ENCODE data around the gene CCNL2.

Gene CCNL2

DNA sequence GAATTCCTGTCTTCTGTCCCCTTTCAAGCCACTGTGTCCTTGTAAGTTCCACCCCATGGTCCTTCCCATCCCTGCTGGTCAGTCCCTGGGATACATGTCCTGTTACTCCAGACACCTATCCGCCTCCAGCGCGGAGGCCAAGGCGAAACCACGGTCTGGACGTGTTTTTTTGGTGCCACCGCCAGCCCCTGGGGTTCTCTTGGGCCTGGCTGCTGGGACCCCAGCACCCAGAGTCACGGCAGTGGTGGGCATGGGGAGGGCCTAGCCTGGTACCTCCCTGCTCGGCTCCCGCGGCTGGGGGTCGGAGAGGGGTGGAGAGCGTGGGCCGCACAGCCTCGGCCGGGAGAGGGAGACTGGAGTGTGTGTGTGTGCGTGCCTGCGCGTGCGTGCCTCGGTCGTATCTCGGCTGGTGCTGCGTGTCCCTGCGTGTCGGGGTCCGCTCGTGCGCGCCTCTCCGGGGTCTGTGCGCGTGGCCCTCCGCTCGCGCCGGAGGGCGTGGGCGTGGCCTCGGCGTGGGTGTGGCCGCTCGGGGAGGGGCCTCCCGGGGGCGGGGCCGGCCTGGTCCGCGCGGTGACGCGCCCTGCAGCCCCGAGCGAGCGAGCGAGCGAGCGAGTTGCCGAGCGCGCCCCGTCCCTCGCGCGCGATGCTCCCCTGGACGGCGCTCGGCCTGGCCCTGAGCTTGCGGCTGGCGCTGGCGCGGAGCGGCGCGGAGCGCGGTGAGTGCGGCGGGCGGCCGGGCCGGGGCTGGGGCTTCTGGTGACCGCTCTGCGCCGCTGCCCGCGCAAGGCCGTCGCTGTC, 36.2 kb upstream of the CCNL2 start, which contains the start of gene VWA1 (continued):
- TF ChIP-seq SCRT1 (tag by site-specific recombination; IDR thresholded peaks at IDR 0.05; ENCODE audit: borderline replicate concordance) (no peak), KLF9 (tag by site-specific recombination; IDR thresholded peaks at IDR 0.05; ENCODE audit: low read depth) (peak; percentile 93), SP3 (tag by site-specific recombination; IDR thresholded peaks at IDR 0.05) (peak; percentile 56), ZBTB7A (tag by site-specific recombination; IDR thresholded peaks at IDR 0.05; ENCODE audit: low read depth) (peak; percentile 83; the same call in 1 of the 2 replicates), GLIS1 (tag by site-specific recombination; IDR thresholded peaks at IDR 0.05) (peak; percentile 87), SP7 (tag by site-specific recombination; IDR thresholded peaks at IDR 0.05) (no peak), ZNF830 (tag by site-specific recombination; IDR thresholded peaks at IDR 0.05; ENCODE audit: low read depth) (no peak), ZNF121 (tag by site-specific recombination; IDR thresholded peaks at IDR 0.05) (no peak), SCRT2 (tag by site-specific recombination; IDR thresholded peaks at IDR 0.05) (no peak), SETDB1 (IDR thresholded peaks at IDR 0.05; ENCODE audit: insufficient read length, low read length) (no peak), ZBTB48 (tag by site-specific recombination; IDR thresholded peaks at IDR 0.05) (peak; percentile 71), ZNF747 (tag by site-specific recombination; IDR thresholded peaks at IDR 0.05) (no peak), ZNF544 (tag by site-specific recombination; IDR thresholded peaks at IDR 0.05) (no peak), ZNF791 (tag by site-specific recombination; IDR thresholded peaks at IDR 0.05) (no peak)
- TF ChIP-seq, protein P1, sequence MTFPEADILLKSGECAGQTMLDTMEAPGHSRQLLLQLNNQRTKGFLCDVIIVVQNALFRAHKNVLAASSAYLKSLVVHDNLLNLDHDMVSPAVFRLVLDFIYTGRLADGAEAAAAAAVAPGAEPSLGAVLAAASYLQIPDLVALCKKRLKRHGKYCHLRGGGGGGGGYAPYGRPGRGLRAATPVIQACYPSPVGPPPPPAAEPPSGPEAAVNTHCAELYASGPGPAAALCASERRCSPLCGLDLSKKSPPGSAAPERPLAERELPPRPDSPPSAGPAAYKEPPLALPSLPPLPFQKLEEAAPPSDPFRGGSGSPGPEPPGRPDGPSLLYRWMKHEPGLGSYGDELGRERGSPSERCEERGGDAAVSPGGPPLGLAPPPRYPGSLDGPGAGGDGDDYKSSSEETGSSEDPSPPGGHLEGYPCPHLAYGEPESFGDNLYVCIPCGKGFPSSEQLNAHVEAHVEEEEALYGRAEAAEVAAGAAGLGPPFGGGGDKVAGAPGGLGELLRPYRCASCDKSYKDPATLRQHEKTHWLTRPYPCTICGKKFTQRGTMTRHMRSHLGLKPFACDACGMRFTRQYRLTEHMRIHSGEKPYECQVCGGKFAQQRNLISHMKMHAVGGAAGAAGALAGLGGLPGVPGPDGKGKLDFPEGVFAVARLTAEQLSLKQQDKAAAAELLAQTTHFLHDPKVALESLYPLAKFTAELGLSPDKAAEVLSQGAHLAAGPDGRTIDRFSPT (tag by site-specific recombination; IDR thresholded peaks at IDR 0.05): 0 out of 2 replicates have a peak, but pooled peaks have one; percentile 33
- TF ChIP-seq, protein P2, sequence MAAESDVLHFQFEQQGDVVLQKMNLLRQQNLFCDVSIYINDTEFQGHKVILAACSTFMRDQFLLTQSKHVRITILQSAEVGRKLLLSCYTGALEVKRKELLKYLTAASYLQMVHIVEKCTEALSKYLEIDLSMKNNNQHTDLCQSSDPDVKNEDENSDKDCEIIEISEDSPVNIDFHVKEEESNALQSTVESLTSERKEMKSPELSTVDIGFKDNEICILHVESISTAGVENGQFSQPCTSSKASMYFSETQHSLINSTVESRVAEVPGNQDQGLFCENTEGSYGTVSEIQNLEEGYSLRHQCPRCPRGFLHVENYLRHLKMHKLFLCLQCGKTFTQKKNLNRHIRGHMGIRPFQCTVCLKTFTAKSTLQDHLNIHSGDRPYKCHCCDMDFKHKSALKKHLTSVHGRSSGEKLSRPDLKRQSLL (tag by site-specific recombination; IDR thresholded peaks at IDR 0.05): no peak
- TF ChIP-seq, protein P3, sequence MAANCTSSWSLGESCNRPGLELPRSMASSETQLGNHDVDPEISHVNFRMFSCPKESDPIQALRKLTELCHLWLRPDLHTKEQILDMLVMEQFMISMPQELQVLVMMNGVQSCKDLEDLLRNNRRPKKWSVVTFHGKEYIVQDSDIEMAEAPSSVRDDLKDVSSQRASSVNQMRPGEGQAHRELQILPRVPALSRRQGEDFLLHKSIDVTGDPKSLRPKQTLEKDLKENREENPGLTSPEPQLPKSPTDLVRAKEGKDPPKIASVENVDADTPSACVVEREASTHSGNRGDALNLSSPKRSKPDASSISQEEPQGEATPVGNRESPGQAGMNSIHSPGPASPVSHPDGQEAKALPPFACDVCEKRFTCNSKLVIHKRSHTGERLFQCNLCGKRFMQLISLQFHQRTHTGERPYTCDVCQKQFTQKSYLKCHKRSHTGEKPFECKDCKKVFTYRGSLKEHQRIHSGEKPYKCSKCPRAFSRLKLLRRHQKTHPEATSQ (tag by site-specific recombination; IDR thresholded peaks at IDR 0.05): 0 out of 2 replicates have a peak, but pooled peaks have one; percentile 25
- TF ChIP-seq, protein P4, sequence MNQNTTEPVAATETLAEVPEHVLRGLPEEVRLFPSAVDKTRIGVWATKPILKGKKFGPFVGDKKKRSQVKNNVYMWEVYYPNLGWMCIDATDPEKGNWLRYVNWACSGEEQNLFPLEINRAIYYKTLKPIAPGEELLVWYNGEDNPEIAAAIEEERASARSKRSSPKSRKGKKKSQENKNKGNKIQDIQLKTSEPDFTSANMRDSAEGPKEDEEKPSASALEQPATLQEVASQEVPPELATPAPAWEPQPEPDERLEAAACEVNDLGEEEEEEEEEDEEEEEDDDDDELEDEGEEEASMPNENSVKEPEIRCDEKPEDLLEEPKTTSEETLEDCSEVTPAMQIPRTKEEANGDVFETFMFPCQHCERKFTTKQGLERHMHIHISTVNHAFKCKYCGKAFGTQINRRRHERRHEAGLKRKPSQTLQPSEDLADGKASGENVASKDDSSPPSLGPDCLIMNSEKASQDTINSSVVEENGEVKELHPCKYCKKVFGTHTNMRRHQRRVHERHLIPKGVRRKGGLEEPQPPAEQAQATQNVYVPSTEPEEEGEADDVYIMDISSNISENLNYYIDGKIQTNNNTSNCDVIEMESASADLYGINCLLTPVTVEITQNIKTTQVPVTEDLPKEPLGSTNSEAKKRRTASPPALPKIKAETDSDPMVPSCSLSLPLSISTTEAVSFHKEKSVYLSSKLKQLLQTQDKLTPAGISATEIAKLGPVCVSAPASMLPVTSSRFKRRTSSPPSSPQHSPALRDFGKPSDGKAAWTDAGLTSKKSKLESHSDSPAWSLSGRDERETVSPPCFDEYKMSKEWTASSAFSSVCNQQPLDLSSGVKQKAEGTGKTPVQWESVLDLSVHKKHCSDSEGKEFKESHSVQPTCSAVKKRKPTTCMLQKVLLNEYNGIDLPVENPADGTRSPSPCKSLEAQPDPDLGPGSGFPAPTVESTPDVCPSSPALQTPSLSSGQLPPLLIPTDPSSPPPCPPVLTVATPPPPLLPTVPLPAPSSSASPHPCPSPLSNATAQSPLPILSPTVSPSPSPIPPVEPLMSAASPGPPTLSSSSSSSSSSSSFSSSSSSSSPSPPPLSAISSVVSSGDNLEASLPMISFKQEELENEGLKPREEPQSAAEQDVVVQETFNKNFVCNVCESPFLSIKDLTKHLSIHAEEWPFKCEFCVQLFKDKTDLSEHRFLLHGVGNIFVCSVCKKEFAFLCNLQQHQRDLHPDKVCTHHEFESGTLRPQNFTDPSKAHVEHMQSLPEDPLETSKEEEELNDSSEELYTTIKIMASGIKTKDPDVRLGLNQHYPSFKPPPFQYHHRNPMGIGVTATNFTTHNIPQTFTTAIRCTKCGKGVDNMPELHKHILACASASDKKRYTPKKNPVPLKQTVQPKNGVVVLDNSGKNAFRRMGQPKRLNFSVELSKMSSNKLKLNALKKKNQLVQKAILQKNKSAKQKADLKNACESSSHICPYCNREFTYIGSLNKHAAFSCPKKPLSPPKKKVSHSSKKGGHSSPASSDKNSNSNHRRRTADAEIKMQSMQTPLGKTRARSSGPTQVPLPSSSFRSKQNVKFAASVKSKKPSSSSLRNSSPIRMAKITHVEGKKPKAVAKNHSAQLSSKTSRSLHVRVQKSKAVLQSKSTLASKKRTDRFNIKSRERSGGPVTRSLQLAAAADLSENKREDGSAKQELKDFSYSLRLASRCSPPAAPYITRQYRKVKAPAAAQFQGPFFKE (tag by site-specific recombination; IDR thresholded peaks at IDR 0.05; ENCODE audit: borderline replicate concordance): no peak
- TF ChIP-seq, protein P5, sequence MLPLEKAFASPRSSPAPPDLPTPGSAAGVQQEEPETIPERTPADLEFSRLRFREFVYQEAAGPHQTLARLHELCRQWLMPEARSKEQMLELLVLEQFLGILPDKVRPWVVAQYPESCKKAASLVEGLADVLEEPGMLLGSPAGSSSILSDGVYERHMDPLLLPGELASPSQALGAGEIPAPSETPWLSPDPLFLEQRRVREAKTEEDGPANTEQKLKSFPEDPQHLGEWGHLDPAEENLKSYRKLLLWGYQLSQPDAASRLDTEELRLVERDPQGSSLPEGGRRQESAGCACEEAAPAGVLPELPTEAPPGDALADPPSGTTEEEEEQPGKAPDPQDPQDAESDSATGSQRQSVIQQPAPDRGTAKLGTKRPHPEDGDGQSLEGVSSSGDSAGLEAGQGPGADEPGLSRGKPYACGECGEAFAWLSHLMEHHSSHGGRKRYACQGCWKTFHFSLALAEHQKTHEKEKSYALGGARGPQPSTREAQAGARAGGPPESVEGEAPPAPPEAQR (tag by site-specific recombination; IDR thresholded peaks at IDR 0.05): no peak
- TF ChIP-seq, protein P6, sequence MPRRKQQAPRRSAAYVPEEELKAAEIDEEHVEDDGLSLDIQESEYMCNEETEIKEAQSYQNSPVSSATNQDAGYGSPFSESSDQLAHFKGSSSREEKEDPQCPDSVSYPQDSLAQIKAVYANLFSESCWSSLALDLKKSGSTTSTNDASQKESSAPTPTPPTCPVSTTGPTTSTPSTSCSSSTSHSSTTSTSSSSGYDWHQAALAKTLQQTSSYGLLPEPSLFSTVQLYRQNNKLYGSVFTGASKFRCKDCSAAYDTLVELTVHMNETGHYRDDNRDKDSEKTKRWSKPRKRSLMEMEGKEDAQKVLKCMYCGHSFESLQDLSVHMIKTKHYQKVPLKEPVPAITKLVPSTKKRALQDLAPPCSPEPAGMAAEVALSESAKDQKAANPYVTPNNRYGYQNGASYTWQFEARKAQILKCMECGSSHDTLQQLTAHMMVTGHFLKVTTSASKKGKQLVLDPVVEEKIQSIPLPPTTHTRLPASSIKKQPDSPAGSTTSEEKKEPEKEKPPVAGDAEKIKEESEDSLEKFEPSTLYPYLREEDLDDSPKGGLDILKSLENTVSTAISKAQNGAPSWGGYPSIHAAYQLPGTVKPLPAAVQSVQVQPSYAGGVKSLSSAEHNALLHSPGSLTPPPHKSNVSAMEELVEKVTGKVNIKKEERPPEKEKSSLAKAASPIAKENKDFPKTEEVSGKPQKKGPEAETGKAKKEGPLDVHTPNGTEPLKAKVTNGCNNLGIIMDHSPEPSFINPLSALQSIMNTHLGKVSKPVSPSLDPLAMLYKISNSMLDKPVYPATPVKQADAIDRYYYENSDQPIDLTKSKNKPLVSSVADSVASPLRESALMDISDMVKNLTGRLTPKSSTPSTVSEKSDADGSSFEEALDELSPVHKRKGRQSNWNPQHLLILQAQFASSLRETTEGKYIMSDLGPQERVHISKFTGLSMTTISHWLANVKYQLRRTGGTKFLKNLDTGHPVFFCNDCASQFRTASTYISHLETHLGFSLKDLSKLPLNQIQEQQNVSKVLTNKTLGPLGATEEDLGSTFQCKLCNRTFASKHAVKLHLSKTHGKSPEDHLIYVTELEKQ (tag by site-specific recombination; IDR thresholded peaks at IDR 0.05; ENCODE audit: borderline replicate concordance): no peak
- TF ChIP-seq, protein P7, sequence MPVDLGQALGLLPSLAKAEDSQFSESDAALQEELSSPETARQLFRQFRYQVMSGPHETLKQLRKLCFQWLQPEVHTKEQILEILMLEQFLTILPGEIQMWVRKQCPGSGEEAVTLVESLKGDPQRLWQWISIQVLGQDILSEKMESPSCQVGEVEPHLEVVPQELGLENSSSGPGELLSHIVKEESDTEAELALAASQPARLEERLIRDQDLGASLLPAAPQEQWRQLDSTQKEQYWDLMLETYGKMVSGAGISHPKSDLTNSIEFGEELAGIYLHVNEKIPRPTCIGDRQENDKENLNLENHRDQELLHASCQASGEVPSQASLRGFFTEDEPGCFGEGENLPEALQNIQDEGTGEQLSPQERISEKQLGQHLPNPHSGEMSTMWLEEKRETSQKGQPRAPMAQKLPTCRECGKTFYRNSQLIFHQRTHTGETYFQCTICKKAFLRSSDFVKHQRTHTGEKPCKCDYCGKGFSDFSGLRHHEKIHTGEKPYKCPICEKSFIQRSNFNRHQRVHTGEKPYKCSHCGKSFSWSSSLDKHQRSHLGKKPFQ (tag by site-specific recombination; IDR thresholded peaks at IDR 0.05): no peak
